NCI-H1694 treated with DMSO at 0.1 percent for 48 hours (cell line): Measurements from ENCODE around the gene NIFK.

Experiments used
- DNase-seq: peaks from one replicate; lab custom pipeline; 2025; lab: John Stamatoyannopoulos, UW

The NIFK gene

GRCh38 chr2:121736462-121737336 is at the start of gene NIFK:
NIFK (minus strand) TSS chr2:121736875; CDS start chr2:121736850, 25 bp downstream.
- DNase-seq = peak; percentile 94

- DNase-seq = no peak
Measured at GRCh38 chr2:121783180-121783579, 46.5 kb upstream of the NIFK start.

GRCh38 chr2:121778741-121779487 is 42.2 kb upstream of the NIFK start:
- no peak for DNase-seq

- DNase-seq = peak; percentile 81
Measured at GRCh38 chr2:121777699-121778058, 41.0 kb upstream of the NIFK start.

- DNase-seq = peak; percentile 91
Measured at GRCh38 chr2:121776885-121777698, 40.4 kb upstream of the NIFK start.

GRCh38 chr2:121776361-121776760 is 39.7 kb upstream of the NIFK start:
- no peak for DNase-seq

GRCh38 chr2:121774235-121774634 is 37.6 kb upstream of the NIFK start:
- no peak for DNase-seq

- DNase-seq = peak; percentile 95
Measured at GRCh38 chr2:121771976-121772742, 35.5 kb upstream of the NIFK start.

GRCh38 chr2:121768143-121768755 is 31.6 kb upstream of the NIFK start:
- no peak for DNase-seq

- no peak for DNase-seq
Measured at GRCh38 chr2:121766624-121767023, 29.9 kb upstream of the NIFK start.

GRCh38 chr2:121764681-121765228 is 28.1 kb upstream of the NIFK start:
- no peak for DNase-seq

- peak; percentile 95 for DNase-seq
Measured at GRCh38 chr2:121755237-121756111, 18.8 kb upstream of the NIFK start, which contains the start of gene TSN. TSN (plus strand) TSS chr2:121755651; CDS start chr2:121755780, 129 bp downstream.

- DNase-seq = no peak
Measured at GRCh38 chr2:121754851-121755236, 18.2 kb upstream of the NIFK start.

GRCh38 chr2:121748202-121748601 is 11.5 kb upstream of the NIFK start:
- no peak for DNase-seq

- DNase-seq = no peak
Measured at GRCh38 chr2:121746071-121746578, 9.4 kb upstream of the NIFK start.

- DNase-seq = no peak
Measured at GRCh38 chr2:121741450-121741849, 4.8 kb upstream of the NIFK start.

- no peak for DNase-seq
Measured at GRCh38 chr2:121740973-121741372, 4.3 kb upstream of the NIFK start.

GRCh38 chr2:121736140-121736461 is 574 bp downstream of the NIFK start:
- no peak for DNase-seq

GRCh38 chr2:121735518-121736074 is 1.1 kb downstream of the NIFK start:
- no peak for DNase-seq
